Measurements from ENCODE around the gene C3orf49. TPM values are rescaled to one million over a fixed set of nuclear protein-coding genes. Genes with fewer than 3 reads are reported as not detected.
A peak's percentile ranks its signal among the peaks of the same experiment; 100 is the strongest.

Gene C3orf49
- total and polyA plus RNA-seq, 2 donors from 2014 or later = not detected

GRCh38 chr3:63791974-63792373 is 27.1 kb upstream of the C3orf49 start:
- Histone ChIP-seq H3K4me1 (ENCODE audit: control insufficient read depth in 2 of 3, insufficient read depth in 2 of 3, low read depth in 1 of 3, low read length in 3 of 3) (no peaks in the 10 kb centered on the region), H3K9ac (ENCODE audit: low read length in 3 of 3) (no peak overlapping the region), H3K4me3 (ENCODE audit: low read length in 3 of 3) (no peak overlapping the region), H3K27me3 (ENCODE audit: control insufficient read depth, insufficient read depth, low read length) (no peaks in the 10 kb centered on the region), H3K9me3 (ENCODE audit: control insufficient read depth in 2 of 3, insufficient read depth in 1 of 3, low read length in 3 of 3) (no peaks in the 10 kb centered on the region), H3K36me3 (ENCODE audit: control insufficient read depth in 2 of 3, insufficient read depth in 3 of 3, low read length in 3 of 3) (no peaks in the 10 kb centered on the region), H3K27ac (ENCODE audit: low read depth in 2 of 2, low read length in 2 of 2) (no peak overlapping the region)
- TF ChIP-seq CTCF (IDR thresholded peaks at IDR 0.05; ENCODE audit: borderline replicate concordance, extremely low read depth, insufficient read depth) = peak; percentile 21
- FAIRE-seq (no peak), DNase-seq (peak in 1 of 5 donors; percentile 15)
- intact Hi-C loops (cut with DNase I) = no loop called here

GRCh38 chr3:63795438-63795837 is 23.7 kb upstream of the C3orf49 start:
- Histone ChIP-seq H3K4me1 (ENCODE audit: control insufficient read depth in 2 of 3, insufficient read depth in 2 of 3, low read depth in 1 of 3, low read length in 3 of 3) (no peaks in the 10 kb centered on the region), H3K9ac (ENCODE audit: low read length in 3 of 3) (no peak overlapping the region), H3K4me3 (ENCODE audit: low read length in 3 of 3) (no peak overlapping the region), H3K36me3 (ENCODE audit: control insufficient read depth in 2 of 3, insufficient read depth in 3 of 3, low read length in 3 of 3) (no peaks in the 10 kb centered on the region), H3K27me3 (ENCODE audit: control insufficient read depth, insufficient read depth, low read length) (no peaks in the 10 kb centered on the region), H3K27ac (ENCODE audit: low read depth in 2 of 2, low read length in 2 of 2) (no peak overlapping the region), H3K9me3 (ENCODE audit: control insufficient read depth in 2 of 3, insufficient read depth in 1 of 3, low read length in 3 of 3) (no peaks in the 10 kb centered on the region)
- intact Hi-C loops (cut with DNase I) = no loop called here
- no peak for FAIRE-seq
- no peak for TF ChIP-seq CTCF (IDR thresholded peaks at IDR 0.05; ENCODE audit: borderline replicate concordance, extremely low read depth, insufficient read depth)
- peak in 1 of 5 donors; percentile 8 for DNase-seq

GRCh38 chr3:63798544-63798943 is 20.6 kb upstream of the C3orf49 start:
- H3K9me3 ChIP-seq (ENCODE audit: control insufficient read depth in 2 of 3, insufficient read depth in 1 of 3, low read length in 3 of 3) = no peaks in the 10 kb centered on the region
- H3K27ac ChIP-seq (ENCODE audit: low read depth in 2 of 2, low read length in 2 of 2) = no peak overlapping the region
- no peak overlapping the region for H3K9ac ChIP-seq (ENCODE audit: low read length in 3 of 3)
- H3K27me3 ChIP-seq (ENCODE audit: control insufficient read depth, insufficient read depth, low read length) = no peaks in the 10 kb centered on the region
- no peaks in the 10 kb centered on the region for H3K36me3 ChIP-seq (ENCODE audit: control insufficient read depth in 2 of 3, insufficient read depth in 3 of 3, low read length in 3 of 3)
- intact Hi-C loops (cut with DNase I) = no loop called here
- no peaks in the 10 kb centered on the region for H3K4me1 ChIP-seq (ENCODE audit: control insufficient read depth in 2 of 3, insufficient read depth in 2 of 3, low read depth in 1 of 3, low read length in 3 of 3)
- FAIRE-seq = no peak
- no peak for TF ChIP-seq CTCF (IDR thresholded peaks at IDR 0.05; ENCODE audit: borderline replicate concordance, extremely low read depth, insufficient read depth)
- DNase-seq = no peak
- no peak overlapping the region for H3K4me3 ChIP-seq (ENCODE audit: low read length in 3 of 3)

- intact Hi-C loops (cut with DNase I) = no loop called here
- no peak overlapping the region for H3K27ac ChIP-seq (ENCODE audit: low read depth in 2 of 2, low read length in 2 of 2)
- no peak for TF ChIP-seq CTCF (IDR thresholded peaks at IDR 0.05; ENCODE audit: borderline replicate concordance, extremely low read depth, insufficient read depth)
- no peak overlapping the region for H3K9ac ChIP-seq (ENCODE audit: low read length in 3 of 3)
- no peak overlapping the region for H3K4me3 ChIP-seq (ENCODE audit: low read length in 3 of 3)
- no peaks in the 10 kb centered on the region for H3K9me3 ChIP-seq (ENCODE audit: control insufficient read depth in 2 of 3, insufficient read depth in 1 of 3, low read length in 3 of 3)
- FAIRE-seq (no peak), DNase-seq (no peak)
- no peaks in the 10 kb centered on the region for H3K36me3 ChIP-seq (ENCODE audit: control insufficient read depth in 2 of 3, insufficient read depth in 3 of 3, low read length in 3 of 3)
- H3K4me1 ChIP-seq (ENCODE audit: control insufficient read depth in 2 of 3, insufficient read depth in 2 of 3, low read depth in 1 of 3, low read length in 3 of 3) = no peaks in the 10 kb centered on the region
- no peaks in the 10 kb centered on the region for H3K27me3 ChIP-seq (ENCODE audit: control insufficient read depth, insufficient read depth, low read length)
These were observed 20.1 kb upstream of the C3orf49 start for GRCh38 chr3:63798949-63799348.

All from kidney (tissue), 14 donors.